Trophoblast cell (in vitro differentiated cells and primary cell): ENCODE results near the gene KCNG4.

Source experiments
- DNase-seq, 2 donors: peaks; one replicate each; pipeline ENCODE4 v3.0.0-alpha.2; 2016
- H2AFZ ChIP-seq: 2 replicates; pipeline ENCODE4 v1.6.1; 2013; ENCODE audit warnings: low read length, moderate library complexity, mild to moderate bottlenecking; ENCODE audit not compliant: insufficient read depth, poor library complexity
- H2AK5ac ChIP-seq: 2 replicates; pipeline ENCODE4 v1.6.1; 2013; ENCODE audit warnings: mild to moderate bottlenecking, low read length
- H2BK120ac ChIP-seq: 2 replicates; pipeline ENCODE4 v1.6.1; 2013; ENCODE audit warnings: low read length, mild to moderate bottlenecking, moderate library complexity; ENCODE audit not compliant: insufficient read depth, poor library complexity
- H2BK12ac ChIP-seq: 2 replicates; pipeline ENCODE4 v1.6.1; 2013; ENCODE audit warnings: mild to moderate bottlenecking, low read length, moderate library complexity
- H2BK5ac ChIP-seq: 2 replicates; pipeline ENCODE4 v1.6.1; 2013; ENCODE audit warnings: low read length, low read depth, moderate library complexity, mild to moderate bottlenecking; ENCODE audit not compliant: poor library complexity
- H3K14ac ChIP-seq: 2 replicates; pipeline ENCODE4 v1.6.1; 2013; ENCODE audit warnings: mild to moderate bottlenecking, low read length
- H3K18ac ChIP-seq: 2 replicates; pipeline ENCODE4 v1.6.1; 2013; ENCODE audit warnings: mild to moderate bottlenecking, low read length
- H3K23ac ChIP-seq: 2 replicates; pipeline ENCODE4 v1.6.1; 2013; ENCODE audit warnings: low read length
- H3K27ac ChIP-seq: 2 replicates; pipeline ENCODE4 v1.5.1; 2013; ENCODE audit warnings: low read depth, mild to moderate bottlenecking, inconsistent platforms, low read length, moderate library complexity
- H3K27me3 ChIP-seq: 2 replicates; pipeline ENCODE4 v1.6.1; 2013; ENCODE audit warnings: inconsistent platforms, mild to moderate bottlenecking, low read length, moderate library complexity; ENCODE audit not compliant: insufficient read depth
- H3K36me3 ChIP-seq, 2 experiments: 1 replicate in 1 of 2; 2 replicates in 1 of 2; pipeline ENCODE4 v1.6.1; 2013; ENCODE audit warnings: low read length in 2 of 2, mild to moderate bottlenecking in 2 of 2, moderate library complexity in 1 of 2; ENCODE audit not compliant: insufficient read depth in 2 of 2, control insufficient read depth in 1 of 2
- H3K4ac ChIP-seq: 2 replicates; pipeline ENCODE4 v1.6.1; 2013; ENCODE audit warnings: low read depth, mild to moderate bottlenecking, low read length, moderate library complexity
- H3K4me1 ChIP-seq, 2 experiments: 1 replicate in 1 of 2; 2 replicates in 1 of 2; pipeline ENCODE4 v1.6.1; 2013; ENCODE audit warnings: low read length in 2 of 2, mild to moderate bottlenecking in 2 of 2, moderate library complexity in 1 of 2; ENCODE audit not compliant: insufficient read depth in 2 of 2, control insufficient read depth in 1 of 2
- H3K4me2 ChIP-seq: 2 replicates; pipeline ENCODE4 v1.6.1; 2013; ENCODE audit warnings: inconsistent platforms, mild to moderate bottlenecking, low read length, moderate library complexity
- H3K4me3 ChIP-seq: 2 replicates; pipeline ENCODE4 v1.5.1; 2013; ENCODE audit warnings: mild to moderate bottlenecking, low read depth, low read length, inconsistent platforms
- H3K79me1 ChIP-seq: one replicate; pipeline ENCODE4 v1.6.1; 2013; ENCODE audit warnings: low read length
- H3K79me2 ChIP-seq: 2 replicates; pipeline ENCODE4 v1.6.1; 2013; ENCODE audit warnings: low read length, mild to moderate bottlenecking; ENCODE audit not compliant: control insufficient read depth, insufficient read depth, poor library complexity
- H3K9ac ChIP-seq: 2 replicates; pipeline ENCODE4 v1.6.1; 2013; ENCODE audit warnings: mild to moderate bottlenecking, low read length
- H3K9me3 ChIP-seq: 2 replicates; pipeline ENCODE4 v1.6.1; 2013; ENCODE audit warnings: low read depth, mild to moderate bottlenecking, control low read depth, inconsistent platforms, low read length; ENCODE audit not compliant: insufficient read depth
- H4K12ac ChIP-seq: 2 replicates; pipeline ENCODE4 v1.6.1; 2013; ENCODE audit warnings: low read depth, mild to moderate bottlenecking, low read length, moderate library complexity
- H4K8ac ChIP-seq: 2 replicates; pipeline ENCODE4 v1.6.1; 2013; ENCODE audit warnings: low read depth, mild to moderate bottlenecking, low read length, moderate library complexity
- H4K91ac ChIP-seq: one replicate; pipeline ENCODE4 v1.6.1; 2013; ENCODE audit warnings: low read depth, mild to moderate bottlenecking, low read length, moderate library complexity
- WGBS: extraction: QIAGEN DNeasy Blood & Tissue Kit; methylation state at CpG from one replicate; pipeline ENCODE4 v1.1.7; 2013; ENCODE audit warnings: missing lambda C conversion rate; ENCODE audit not compliant: insufficient read length, insufficient coverage; ENCODE audit errors: extremely low coverage; 5-methylcytosine and 5-hydroxymethylcytosine counted together

KCNG4 gene

GRCh38 chr16:84196727-84197394 is 43.0 kb downstream of the KCNG4 start:
- H3K4ac ChIP-seq: no peak overlapping the region
- H4K8ac ChIP-seq: no peak overlapping the region
- no peak overlapping the region for H2AK5ac ChIP-seq
- no peak overlapping the region for H4K12ac ChIP-seq
- H3K14ac ChIP-seq: no peak overlapping the region
- no peaks in the 10 kb centered on the region for H3K79me2 ChIP-seq
- H3K27me3 ChIP-seq: no peaks in the 10 kb centered on the region
- no peak overlapping the region for H4K91ac ChIP-seq
- no CpG with 5 or more reads among the region's 16 CpGs for WGBS
- H3K4me3 ChIP-seq: no peak overlapping the region
- H2AFZ ChIP-seq: no peak overlapping the region
- H3K4me2 ChIP-seq: no peak overlapping the region
- H3K9me3 ChIP-seq: no peaks in the 10 kb centered on the region
- no peaks in the 10 kb centered on the region for H3K79me1 ChIP-seq
- no peak overlapping the region for H3K23ac ChIP-seq
- no peak overlapping the region for H2BK12ac ChIP-seq
- peak overlapping the region; percentile 36 for H2BK120ac ChIP-seq
- no peak for DNase-seq
- H3K27ac ChIP-seq: no peak overlapping the region
- no peak overlapping the region for H3K18ac ChIP-seq
- H2BK5ac ChIP-seq: no peak overlapping the region
- no peaks in the 10 kb centered on the region for H3K36me3 ChIP-seq
- peaks cover 2 to 5% of the 10 kb centered on the region in 2 experiments for H3K4me1 ChIP-seq
- no peak overlapping the region for H3K9ac ChIP-seq

- no peak overlapping the region for H2BK120ac ChIP-seq
- H3K27me3 ChIP-seq: no peaks in the 10 kb centered on the region
- no peak overlapping the region for H2AFZ ChIP-seq
- H3K4me1 ChIP-seq: peaks cover 2 to 10% of the 10 kb centered on the region in 2 experiments
- H4K91ac ChIP-seq: no peak overlapping the region
- no peaks in the 10 kb centered on the region for H3K79me2 ChIP-seq
- no peak overlapping the region for H3K14ac ChIP-seq
- H3K4ac ChIP-seq: no peak overlapping the region
- H3K4me3 ChIP-seq: no peak overlapping the region
- no peak overlapping the region for H3K4me2 ChIP-seq
- H3K27ac ChIP-seq: no peak overlapping the region
- DNase-seq: no peak
- no peak overlapping the region for H2BK5ac ChIP-seq
- H4K8ac ChIP-seq: no peak overlapping the region
- no peak overlapping the region for H4K12ac ChIP-seq
- no peak overlapping the region for H3K9ac ChIP-seq
- H2AK5ac ChIP-seq: no peak overlapping the region
- WGBS: no CpG with 5 or more reads among the region's 16 CpGs
- no peaks in the 10 kb centered on the region for H3K36me3 ChIP-seq
- H3K23ac ChIP-seq: no peak overlapping the region
- no peak overlapping the region for H2BK12ac ChIP-seq
- H3K9me3 ChIP-seq: no peaks in the 10 kb centered on the region
- no peaks in the 10 kb centered on the region for H3K79me1 ChIP-seq
- H3K18ac ChIP-seq: no peak overlapping the region
These were observed 43.7 kb downstream of the KCNG4 start for GRCh38 chr16:84196101-84196500.

DNA sequence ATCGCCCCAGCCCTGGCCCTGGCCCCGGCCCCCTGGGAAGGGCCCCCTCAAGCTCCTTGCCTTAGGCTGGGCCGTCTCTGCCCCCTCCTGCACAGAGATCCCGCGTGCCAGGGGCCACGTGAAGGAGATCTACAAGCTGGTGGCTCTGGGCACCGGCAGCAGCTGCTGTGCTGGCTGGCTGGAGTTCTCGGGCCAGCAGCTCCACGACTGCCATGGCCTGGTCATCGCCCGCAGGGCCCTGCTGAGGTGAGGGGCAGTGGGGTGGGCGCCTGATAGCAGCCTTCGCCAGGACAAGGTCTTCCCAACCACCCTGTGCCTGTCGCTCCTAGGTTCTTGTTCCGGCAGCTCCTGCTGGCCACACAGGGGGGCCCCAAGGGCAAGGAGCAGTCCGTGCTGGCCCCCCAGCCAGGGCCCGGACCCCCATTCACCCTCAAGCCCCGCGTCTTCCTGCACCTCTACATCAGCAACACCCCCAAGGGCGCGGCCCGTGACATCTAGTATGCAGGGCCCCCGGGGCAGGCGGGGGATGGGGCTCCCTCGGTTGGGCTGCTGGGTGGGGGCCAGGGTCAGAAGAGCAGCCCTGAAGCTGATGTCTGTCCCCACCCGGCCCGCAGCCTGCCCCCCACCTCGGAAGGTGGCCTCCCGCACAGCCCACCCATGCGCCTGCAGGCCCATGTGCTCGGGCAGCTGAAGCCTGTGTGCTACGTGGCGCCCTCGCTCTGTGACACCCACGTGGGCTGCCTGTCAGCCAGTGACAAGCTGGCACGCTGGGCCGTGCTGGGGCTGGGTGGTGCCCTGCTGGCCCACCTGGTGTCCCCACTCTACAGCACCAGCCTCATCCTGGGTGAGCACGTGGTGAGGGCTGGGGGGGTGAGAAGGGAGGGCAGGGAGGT is 44.4 kb downstream of the KCNG4 start:
- Histone ChIP-seq H3K9ac (no peak overlapping the region), H2AK5ac (no peak overlapping the region), H4K12ac (no peak overlapping the region), H3K14ac (no peak overlapping the region), H3K9me3 (peaks cover 3% of the 10 kb centered on the region), H2BK120ac (no peak overlapping the region), H3K23ac (no peak overlapping the region), H2AFZ (no peak overlapping the region), H3K4me3 (no peak overlapping the region), H3K18ac (no peak overlapping the region), H3K79me2 (no peaks in the 10 kb centered on the region), H3K4ac (no peak overlapping the region), H3K4me1 (peaks cover 2 to 10% of the 10 kb centered on the region in 2 experiments), H3K4me2 (no peak overlapping the region), H4K8ac (no peak overlapping the region), H3K79me1 (no peaks in the 10 kb centered on the region), H2BK12ac (no peak overlapping the region), H3K27ac (no peak overlapping the region), H3K36me3 (no peaks in the 10 kb centered on the region), H4K91ac (no peak overlapping the region), H2BK5ac (no peak overlapping the region), H3K27me3 (no peaks in the 10 kb centered on the region)
- WGBS: no CpG with 5 or more reads among the region's 38 CpGs
- no peak for DNase-seq

GRCh38 chr16:84194470-84195200 is 45.2 kb downstream of the KCNG4 start:
- no peak overlapping the region for H2AK5ac ChIP-seq
- no peaks in the 10 kb centered on the region for H3K27me3 ChIP-seq
- peaks cover 3% of the 10 kb centered on the region for H3K9me3 ChIP-seq
- H3K4me2 ChIP-seq: no peak overlapping the region
- WGBS: no CpG with 5 or more reads among the region's 34 CpGs
- no peak overlapping the region for H4K8ac ChIP-seq
- no peak overlapping the region for H2BK5ac ChIP-seq
- no peak overlapping the region for H2BK120ac ChIP-seq
- H2AFZ ChIP-seq: no peak overlapping the region
- no peak overlapping the region for H3K4me3 ChIP-seq
- H4K91ac ChIP-seq: no peak overlapping the region
- no peak overlapping the region for H3K4ac ChIP-seq
- no peak overlapping the region for H3K18ac ChIP-seq
- H3K23ac ChIP-seq: no peak overlapping the region
- no peak for DNase-seq
- no peak overlapping the region for H3K14ac ChIP-seq
- no peak overlapping the region for H3K9ac ChIP-seq
- H4K12ac ChIP-seq: no peak overlapping the region
- H3K4me1 ChIP-seq: peaks cover 2 to 10% of the 10 kb centered on the region in 2 experiments
- no peaks in the 10 kb centered on the region for H3K79me2 ChIP-seq
- no peak overlapping the region for H2BK12ac ChIP-seq
- no peak overlapping the region for H3K27ac ChIP-seq
- no peaks in the 10 kb centered on the region for H3K79me1 ChIP-seq
- H3K36me3 ChIP-seq: no peaks in the 10 kb centered on the region
